ENCODE data around the gene OR2D2.
A peak's percentile ranks its signal among the peaks of the same experiment; 100 is the strongest.

Gene OR2D2

GRCh38 chr11:6892400-6892799 is at the start of gene OR2D2:
Gene OR2D2, minus strand, starts transcription at chr11:6892500. Its CDS starts 0 bp downstream, at chr11:6892500.
- Histone ChIP-seq H3K79me2 (ENCODE audit: control insufficient read depth, insufficient read depth, low read length, unreplicated experiment) (no peaks in the 10 kb centered on the region), H3K4me3 (ENCODE audit: low read depth, low read length) (no peak within 1 kb of the TSS)

DNA sequence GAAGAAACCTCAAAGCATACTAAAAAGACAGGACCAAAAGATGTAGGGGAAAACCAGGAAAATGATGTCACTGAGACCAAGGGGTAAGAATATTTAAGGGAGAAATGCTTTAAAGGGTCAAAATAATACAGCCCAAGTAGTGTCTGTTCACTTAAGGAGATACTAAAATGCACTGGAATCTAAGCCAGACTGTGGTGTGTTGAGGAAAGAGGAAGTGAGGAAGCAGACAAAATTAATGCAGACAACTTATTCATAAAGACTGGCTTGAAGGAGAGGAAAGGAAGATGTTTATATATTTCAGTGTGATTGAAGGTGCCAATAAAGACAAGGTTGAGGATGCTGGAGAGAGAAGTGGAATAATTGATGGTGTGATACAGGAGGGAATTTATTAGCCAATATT is 49.7 kb upstream of the OR2D2 start:
- H2AFZ ChIP-seq (ENCODE audit: low read length, unreplicated experiment), result no peak overlapping the region
- no peaks in the 10 kb centered on the region for H3K4me1 ChIP-seq (ENCODE audit: control insufficient read depth, insufficient read depth, low read length, unreplicated experiment)
- no peaks in the 10 kb centered on the region for H3K27me3 ChIP-seq (ENCODE audit: insufficient read depth, low read length)
- no peaks in the 10 kb centered on the region for H3K36me3 ChIP-seq (ENCODE audit: insufficient read depth, low read length)
- H3K79me2 ChIP-seq (ENCODE audit: control insufficient read depth, insufficient read depth, low read length, unreplicated experiment), result no peaks in the 10 kb centered on the region
- H3K27ac ChIP-seq (ENCODE audit: low read depth, low read length), result no peak overlapping the region
- no peak overlapping the region for H3K4me3 ChIP-seq (ENCODE audit: low read depth, low read length)

More at GRCh38 chr11:6892400-6892799, at the start of gene OR2D2:
- peaks cover 4% of the 10 kb centered on the region for H3K27me3 ChIP-seq (ENCODE audit: insufficient read depth, low read length)
- no peak within 1 kb of the TSS for H3K27ac ChIP-seq (ENCODE audit: low read depth, low read length)
- no peaks in the 10 kb centered on the region for H3K36me3 ChIP-seq (ENCODE audit: insufficient read depth, low read length)
- no peaks in the 10 kb centered on the region for H3K4me1 ChIP-seq (ENCODE audit: control insufficient read depth, insufficient read depth, low read length, unreplicated experiment)
- H2AFZ ChIP-seq (ENCODE audit: low read length, unreplicated experiment), result no peak within 1 kb of the TSS

DNA sequence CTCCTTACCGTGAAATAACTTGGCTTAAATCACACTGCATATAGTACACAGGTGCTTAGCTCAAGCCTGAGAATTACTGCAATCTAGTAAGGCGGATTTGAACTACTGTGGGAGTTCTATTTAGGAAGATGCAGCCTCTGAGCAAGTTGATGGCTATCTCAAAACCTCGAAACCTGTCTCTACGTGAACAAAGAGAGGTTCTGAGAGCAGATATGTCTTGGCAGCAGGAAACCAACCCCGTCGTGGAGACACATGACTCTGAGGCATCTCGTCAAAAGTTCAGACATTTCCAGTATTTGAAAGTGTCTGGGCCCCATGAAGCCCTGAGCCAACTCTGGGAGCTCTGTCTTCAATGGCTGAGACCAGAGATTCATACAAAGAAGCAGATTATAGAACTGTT is 39.8 kb upstream of the OR2D2 start:
- H3K4me3 ChIP-seq (ENCODE audit: low read depth, low read length), result no peak overlapping the region
- H3K4me1 ChIP-seq (ENCODE audit: control insufficient read depth, insufficient read depth, low read length, unreplicated experiment), result peaks cover 10% of the 10 kb centered on the region
- no peaks in the 10 kb centered on the region for H3K36me3 ChIP-seq (ENCODE audit: insufficient read depth, low read length)
- peaks cover 5% of the 10 kb centered on the region for H3K79me2 ChIP-seq (ENCODE audit: control insufficient read depth, insufficient read depth, low read length, unreplicated experiment)
- H3K27me3 ChIP-seq (ENCODE audit: insufficient read depth, low read length), result no peaks in the 10 kb centered on the region
- H2AFZ ChIP-seq (ENCODE audit: low read length, unreplicated experiment), result no peak overlapping the region
- H3K27ac ChIP-seq (ENCODE audit: low read depth, low read length), result no peak overlapping the region

- Histone ChIP-seq H3K36me3 (ENCODE audit: insufficient read depth, low read length) (no peaks in the 10 kb centered on the region), H2AFZ (ENCODE audit: low read length, unreplicated experiment) (no peak overlapping the region), H3K4me1 (ENCODE audit: control insufficient read depth, insufficient read depth, low read length, unreplicated experiment) (peaks cover 10% of the 10 kb centered on the region), H3K4me3 (ENCODE audit: low read depth, low read length) (no peak overlapping the region), H3K79me2 (ENCODE audit: control insufficient read depth, insufficient read depth, low read length, unreplicated experiment) (peaks cover 5% of the 10 kb centered on the region), H3K27ac (ENCODE audit: low read depth, low read length) (no peak overlapping the region), H3K27me3 (ENCODE audit: insufficient read depth, low read length) (no peaks in the 10 kb centered on the region)
Observed at GRCh38 chr11:6931146-6931713, 38.9 kb upstream of the OR2D2 start.

- Histone ChIP-seq H3K27ac (ENCODE audit: low read depth, low read length) (no peak overlapping the region), H3K27me3 (ENCODE audit: insufficient read depth, low read length) (no peaks in the 10 kb centered on the region), H3K4me3 (ENCODE audit: low read depth, low read length) (no peak overlapping the region), H3K79me2 (ENCODE audit: control insufficient read depth, insufficient read depth, low read length, unreplicated experiment) (peaks cover 5% of the 10 kb centered on the region), H2AFZ (ENCODE audit: low read length, unreplicated experiment) (no peak overlapping the region), H3K4me1 (ENCODE audit: control insufficient read depth, insufficient read depth, low read length, unreplicated experiment) (peaks cover 17% of the 10 kb centered on the region), H3K36me3 (ENCODE audit: insufficient read depth, low read length) (no peaks in the 10 kb centered on the region)
Observed at GRCh38 chr11:6928916-6929315, 36.6 kb upstream of the OR2D2 start.

- H2AFZ ChIP-seq (ENCODE audit: low read length, unreplicated experiment), result peak overlapping the region; percentile 40
- H3K79me2 ChIP-seq (ENCODE audit: control insufficient read depth, insufficient read depth, low read length, unreplicated experiment), result peaks cover 5% of the 10 kb centered on the region
- no peaks in the 10 kb centered on the region for H3K27me3 ChIP-seq (ENCODE audit: insufficient read depth, low read length)
- H3K36me3 ChIP-seq (ENCODE audit: insufficient read depth, low read length), result no peaks in the 10 kb centered on the region
- H3K4me3 ChIP-seq (ENCODE audit: low read depth, low read length), result peak overlapping the region; percentile 98
- H3K4me1 ChIP-seq (ENCODE audit: control insufficient read depth, insufficient read depth, low read length, unreplicated experiment), result peaks cover 17% of the 10 kb centered on the region
- H3K27ac ChIP-seq (ENCODE audit: low read depth, low read length), result peak overlapping the region; percentile 44
Observed at GRCh38 chr11:6927030-6927617, 34.8 kb upstream of the OR2D2 start.

GRCh38 chr11:6926208-6927029 is 34.1 kb upstream of the OR2D2 start, which contains the start of gene ZNF215:
Gene ZNF215, plus strand, starts transcription at chr11:6926426. Its CDS starts 5,847 bp downstream, at chr11:6932273.
- Histone ChIP-seq H2AFZ (ENCODE audit: low read length, unreplicated experiment) (peak within 1 kb of the TSS; percentile 40), H3K36me3 (ENCODE audit: insufficient read depth, low read length) (no peaks in the 10 kb centered on the region), H3K27me3 (ENCODE audit: insufficient read depth, low read length) (no peaks in the 10 kb centered on the region), H3K27ac (ENCODE audit: low read depth, low read length) (peak within 1 kb of the TSS; percentile 44), H3K4me1 (ENCODE audit: control insufficient read depth, insufficient read depth, low read length, unreplicated experiment) (peaks cover 17% of the 10 kb centered on the region), H3K79me2 (ENCODE audit: control insufficient read depth, insufficient read depth, low read length, unreplicated experiment) (peaks cover 5% of the 10 kb centered on the region), H3K4me3 (ENCODE audit: low read depth, low read length) (peak within 1 kb of the TSS; percentile 98)

- no peaks in the 10 kb centered on the region for H3K27me3 ChIP-seq (ENCODE audit: insufficient read depth, low read length)
- H2AFZ ChIP-seq (ENCODE audit: low read length, unreplicated experiment), result peak overlapping the region; percentile 40
- H3K36me3 ChIP-seq (ENCODE audit: insufficient read depth, low read length), result no peaks in the 10 kb centered on the region
- peaks cover 17% of the 10 kb centered on the region for H3K4me1 ChIP-seq (ENCODE audit: control insufficient read depth, insufficient read depth, low read length, unreplicated experiment)
- H3K27ac ChIP-seq (ENCODE audit: low read depth, low read length), result peak overlapping the region; percentile 44
- peaks cover 5% of the 10 kb centered on the region for H3K79me2 ChIP-seq (ENCODE audit: control insufficient read depth, insufficient read depth, low read length, unreplicated experiment)
- H3K4me3 ChIP-seq (ENCODE audit: low read depth, low read length), result peak overlapping the region; percentile 98
Observed at GRCh38 chr11:6925636-6926207, 33.4 kb upstream of the OR2D2 start.

GRCh38 chr11:6925007-6925577 is 32.8 kb upstream of the OR2D2 start:
- Histone ChIP-seq H3K36me3 (ENCODE audit: insufficient read depth, low read length) (no peaks in the 10 kb centered on the region), H3K27me3 (ENCODE audit: insufficient read depth, low read length) (no peaks in the 10 kb centered on the region), H3K4me1 (ENCODE audit: control insufficient read depth, insufficient read depth, low read length, unreplicated experiment) (peaks cover 17% of the 10 kb centered on the region), H3K27ac (ENCODE audit: low read depth, low read length) (no peak overlapping the region), H3K4me3 (ENCODE audit: low read depth, low read length) (no peak overlapping the region), H2AFZ (ENCODE audit: low read length, unreplicated experiment) (no peak overlapping the region), H3K79me2 (ENCODE audit: control insufficient read depth, insufficient read depth, low read length, unreplicated experiment) (peaks cover 5% of the 10 kb centered on the region)

- H3K27ac ChIP-seq (ENCODE audit: low read depth, low read length), result no peak within 1 kb of the TSS
- H3K79me2 ChIP-seq (ENCODE audit: control insufficient read depth, insufficient read depth, low read length, unreplicated experiment), result no peaks in the 10 kb centered on the region
- H2AFZ ChIP-seq (ENCODE audit: low read length, unreplicated experiment), result no peak within 1 kb of the TSS
- H3K36me3 ChIP-seq (ENCODE audit: insufficient read depth, low read length), result no peaks in the 10 kb centered on the region
- no peak within 1 kb of the TSS for H3K4me3 ChIP-seq (ENCODE audit: low read depth, low read length)
- H3K4me1 ChIP-seq (ENCODE audit: control insufficient read depth, insufficient read depth, low read length, unreplicated experiment), result peaks cover 4% of the 10 kb centered on the region
- H3K27me3 ChIP-seq (ENCODE audit: insufficient read depth, low read length), result no peaks in the 10 kb centered on the region
Observed at GRCh38 chr11:6920702-6921101, 28.4 kb upstream of the OR2D2 start, which contains the start of gene OR2D3. Gene OR2D3, plus strand, starts transcription at chr11:6921002. Its CDS starts 0 bp downstream, at chr11:6921002.
